Panc1 (cell line): ENCODE data around the gene WIF1. TPM values are rescaled to one million over a fixed set of nuclear protein-coding genes. Genes with fewer than 3 reads are reported as not detected.

ENCODE experiments used
- ATAC-seq: fragments of 200-7000 bp; cut with Tn5 transposase; 2 replicates; pipeline ENCODE4 v1.9.1; 2020; ENCODE audit warnings: mild to moderate bottlenecking, moderate library complexity
- BruUV-seq: library from RNA; stranded (reverse); fragments of 400-500 nt; replicated peaks from 2 replicates; lab custom pipeline; 2021; lab: Mats Ljungman, UMichigan
- CTCF ChIA-PET: fragments of 300-600 bp; sonication (Branson Sonifier 250); formaldehyde crosslinking; loops from one replicate; lab custom pipeline; 2022; ENCODE audit warnings: antibody characterized with exemption; lab: Charles Lee
- POLR2A ChIA-PET: fragments of 300-600 bp; sonication (Branson Sonifier 250); formaldehyde crosslinking; loops from one replicate; lab custom pipeline; 2022; ENCODE audit warnings: antibody characterized with exemption; lab: Charles Lee
- DNase-seq: peaks from one replicate; pipeline ENCODE4 v3.0.0-alpha.2; 2010; ENCODE audit warnings: low read depth, low spot score
- H3K27ac ChIP-seq: 2 replicates; pipeline ENCODE4 v1.5.1; 2011; ENCODE audit warnings: mild to moderate bottlenecking, low read length, inconsistent platforms
- H3K27me3 ChIP-seq: fragments of 200-500 bp; sonication (Bioruptor generic); 2 replicates; pipeline ENCODE4 v1.6.0; 2014; ENCODE audit warnings: low read length, inconsistent platforms; ENCODE audit not compliant: control insufficient read depth, insufficient read depth
- H3K36me3 ChIP-seq: fragments of 200-500 bp; sonication (Bioruptor generic); 2 replicates; pipeline ENCODE4 v1.5.1; 2014; ENCODE audit warnings: inconsistent platforms, mild to moderate bottlenecking, low read length, moderate library complexity; ENCODE audit not compliant: control insufficient read depth, insufficient read depth
- H3K4me1 ChIP-seq: 2 replicates; pipeline ENCODE4 v1.5.1; 2011; ENCODE audit warnings: inconsistent platforms, mild to moderate bottlenecking, low read length, moderate library complexity; ENCODE audit not compliant: control insufficient read depth, insufficient read depth
- H3K4me3 ChIP-seq, 2 experiments: 2 replicates each; pipeline ENCODE4 v1.5.1; 2011 to 2012; ENCODE audit warnings: low read depth in 2 of 2, low read length in 2 of 2, mild to moderate bottlenecking in 2 of 2, inconsistent platforms in 1 of 2, moderate library complexity in 1 of 2
- H3K9me3 ChIP-seq: fragments of 200-500 bp; sonication (Bioruptor generic); 2 replicates; pipeline ENCODE4 v1.5.1; 2014; ENCODE audit warnings: low read depth, mild to moderate bottlenecking, inconsistent platforms, low read length, moderate library complexity; ENCODE audit not compliant: control insufficient read depth, insufficient read depth
- CTCF ChIP-seq: fragments of 450-650 bp; IDR thresholded peaks from 2 replicates; pipeline ENCODE4 v1.5.1; 2017; ENCODE audit warnings: mild to moderate bottlenecking
- POLR2AphosphoS5 ChIP-seq: IDR thresholded peaks from 2 replicates; pipeline ENCODE4 v1.6.1; 2012; ENCODE audit warnings: mild to moderate bottlenecking, low read depth, low read length, moderate library complexity
- REST ChIP-seq, 2 experiments: IDR thresholded peaks; 2 replicates each; pipeline ENCODE4 v1.6.1; 2011 to 2012; ENCODE audit warnings: low read depth in 2 of 2, control low read depth in 1 of 2, low read length in 1 of 2, mild to moderate bottlenecking in 1 of 2, moderate library complexity in 1 of 2; ENCODE audit not compliant: insufficient read depth in 1 of 2
- SIN3A ChIP-seq: IDR thresholded peaks from 2 replicates; pipeline ENCODE4 v1.6.1; 2012; ENCODE audit warnings: low read depth, mild to moderate bottlenecking, low read length, moderate library complexity, borderline replicate concordance; ENCODE audit not compliant: insufficient read depth
- TCF7L2 ChIP-seq: IDR thresholded peaks from 2 replicates; pipeline ENCODE4 v1.6.1; 2011; ENCODE audit warnings: mild to moderate bottlenecking, low read depth, low read length, inconsistent platforms
- in situ Hi-C: cut with HindIII; loops from 2 replicates; pipeline ENCODE4 v1.10.0; 2016; ENCODE audit warnings: low sequenced_read_pairs, low pct_unique_long_range_greater_than_20kb
- intact Hi-C: fragments of 100-400 bp; cut with micrococcal nuclease; formaldehyde crosslinking; loops from one replicate; pipeline ENCODE4 v1.10.0; 2022; ENCODE audit not compliant: unreplicated experiment
- total RNA-seq: library from RNA; stranded (reverse); gene quantifications from one replicate; pipeline ENCODE4 v1.2.1, GENCODE V29; 2021; ENCODE audit not compliant: unreplicated experiment

The WIF1 gene
- total RNA-seq, 1 experiment from 2014 or later, result not detected

GRCh38 chr12:65162609-65163008, 41.5 kb upstream of the WIF1 start:
- ATAC-seq (no peak), DNase-seq (no peak)
- BruUV-seq, result no TSS peak
- no peaks in the 10 kb centered on the region for H3K4me1 ChIP-seq
- H3K36me3 ChIP-seq, result no peaks in the 10 kb centered on the region
- CTCF ChIA-PET, result no interaction called here
- intact Hi-C loops (no loop called here), in situ Hi-C loops (no loop called here)
- H3K27ac ChIP-seq, result no peak overlapping the region
- POLR2A ChIA-PET, result no interaction called here
- H3K4me3 ChIP-seq, result no peak overlapping the region
- TF ChIP-seq CTCF (no peak), REST (IDR thresholded peaks at IDR 0.05; ENCODE audit: insufficient read depth in 1 of 2, low read depth in 2 of 2, low read length in 1 of 2) (no peak), TCF7L2 (no peak), POLR2AphosphoS5 (no peak), SIN3A (no peak)
- no peaks in the 10 kb centered on the region for H3K9me3 ChIP-seq
- H3K27me3 ChIP-seq, result peaks cover 16% of the 10 kb centered on the region; the same call in 1 of the 2 replicates

GRCh38 chr12:65157091-65157490, 36.0 kb upstream of the WIF1 start:
- H3K4me3 ChIP-seq, result no peak overlapping the region
- no peak for TF ChIP-seq CTCF
- TF ChIP-seq SIN3A, result no peak
- TF ChIP-seq REST (IDR thresholded peaks at IDR 0.05; ENCODE audit: insufficient read depth in 1 of 2, low read depth in 2 of 2, low read length in 1 of 2), result no peak
- TF ChIP-seq POLR2AphosphoS5, result no peak
- TF ChIP-seq TCF7L2, result no peak
- CTCF ChIA-PET, result no interaction called here
- no peak for ATAC-seq
- intact Hi-C loops, result no loop called here
- in situ Hi-C loops, result no loop called here
- POLR2A ChIA-PET, result interaction anchor here (0.6 kb wide), 1 partner anchor 14 kb away, joined by 4 read pairs; no protein-coding TSS in a partner anchor
- no peak for DNase-seq
- no peak overlapping the region for H3K27ac ChIP-seq
- no peaks in the 10 kb centered on the region for H3K9me3 ChIP-seq
- no TSS peak for BruUV-seq
- no peaks in the 10 kb centered on the region for H3K4me1 ChIP-seq
- H3K27me3 ChIP-seq, result peaks cover 20% of the 10 kb centered on the region; the same call in 1 of the 2 replicates
- H3K36me3 ChIP-seq, result no peaks in the 10 kb centered on the region
